GM19193 (cell line): ENCODE results near the gene FRMD4A.

Experiments used
- POLR2A ChIP-seq: IDR thresholded peaks from 4 replicates; pipeline ENCODE4 v1.6.1; 2011; ENCODE audit not compliant: insufficient read depth, insufficient read length; ENCODE audit errors: extremely low read depth

The FRMD4A gene

GRCh38 chr10:14356921-14357320 lies 26.2 kb upstream of the FRMD4A start:
- no peak for TF ChIP-seq POLR2A

- no peak for TF ChIP-seq POLR2A
Observed at GRCh38 chr10:14355750-14356149, 25.0 kb upstream of the FRMD4A start.

- TF ChIP-seq POLR2A: no peak
Observed at GRCh38 chr10:14353291-14353913, 22.7 kb upstream of the FRMD4A start.

DNA sequence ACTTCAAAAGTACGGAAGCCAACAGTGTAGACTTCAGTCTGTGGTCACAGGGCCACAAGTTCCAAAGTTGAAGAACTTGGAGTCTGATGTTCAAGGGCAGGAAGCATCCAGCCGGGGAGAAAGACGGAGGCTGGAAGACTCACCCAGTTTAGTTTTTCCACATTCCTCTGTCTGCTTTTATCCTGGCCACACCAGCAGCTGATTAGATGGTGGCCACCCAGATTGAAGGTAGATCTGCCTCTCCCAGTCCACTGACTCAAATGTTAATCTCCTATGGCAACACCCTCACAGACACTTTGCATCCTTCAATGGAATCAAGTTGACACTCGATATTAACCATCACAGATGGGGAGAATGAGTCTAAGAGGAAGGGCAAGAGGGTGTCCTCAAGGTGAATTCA lies 19.3 kb upstream of the FRMD4A start:
- TF ChIP-seq POLR2A: no peak

GRCh38 chr10:14349081-14349480 lies 18.4 kb upstream of the FRMD4A start:
- TF ChIP-seq POLR2A: no peak

DNA sequence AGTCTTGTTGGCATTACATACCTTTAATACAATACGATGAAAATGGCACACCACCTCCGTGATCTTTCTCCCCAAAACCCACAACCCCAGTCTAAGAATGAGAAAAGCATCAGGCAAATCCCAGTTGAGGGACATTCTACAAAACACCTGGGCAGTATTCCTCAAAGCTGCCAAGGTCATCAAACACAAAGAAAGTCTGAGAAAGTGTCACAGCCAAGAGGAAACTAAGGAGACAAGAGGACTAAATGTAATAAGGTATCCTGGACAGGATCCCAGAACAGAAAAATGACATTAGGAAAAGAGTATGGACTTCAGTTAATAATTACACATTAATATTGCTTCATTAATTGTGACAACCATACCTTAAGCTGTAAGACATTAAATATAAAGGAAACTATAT lies 14.5 kb upstream of the FRMD4A start:
- TF ChIP-seq POLR2A: no peak

DNA sequence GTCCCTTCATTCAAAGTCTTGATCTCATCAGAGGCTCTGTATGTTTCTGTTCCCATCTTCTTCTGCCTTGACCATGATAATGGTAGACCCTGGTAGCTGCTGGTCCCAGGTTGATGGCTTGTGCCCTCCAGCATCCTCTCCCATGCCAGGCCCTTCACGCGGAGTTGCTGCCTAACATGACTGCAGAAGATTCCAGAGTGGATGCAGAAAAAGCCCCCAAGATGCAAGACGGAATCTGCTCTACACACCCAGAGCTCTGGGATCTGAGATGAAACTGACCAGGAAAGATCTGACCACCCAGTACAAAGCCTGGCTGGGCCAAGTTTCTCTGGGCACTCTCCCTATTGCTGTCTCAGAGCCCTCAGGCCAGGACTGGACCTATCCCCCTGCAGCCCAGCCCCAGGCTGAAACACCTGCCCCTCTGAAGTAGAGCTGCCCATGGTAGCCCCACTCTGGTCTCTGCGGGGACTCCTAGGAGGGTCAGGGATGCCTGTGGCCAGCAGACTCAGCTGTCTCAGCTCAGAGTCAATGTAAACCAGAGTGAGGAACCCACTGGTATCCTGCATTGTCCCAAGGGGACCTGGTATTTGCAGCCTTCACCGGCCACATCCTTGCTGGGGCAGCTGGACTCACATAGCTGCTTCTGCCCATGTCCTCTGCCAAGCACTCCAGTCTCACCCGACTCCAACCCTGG lies 9.5 kb upstream of the FRMD4A start:
- TF ChIP-seq POLR2A: no peak

- no peak for TF ChIP-seq POLR2A
Observed at GRCh38 chr10:14336736-14337135, 6.0 kb upstream of the FRMD4A start.

DNA sequence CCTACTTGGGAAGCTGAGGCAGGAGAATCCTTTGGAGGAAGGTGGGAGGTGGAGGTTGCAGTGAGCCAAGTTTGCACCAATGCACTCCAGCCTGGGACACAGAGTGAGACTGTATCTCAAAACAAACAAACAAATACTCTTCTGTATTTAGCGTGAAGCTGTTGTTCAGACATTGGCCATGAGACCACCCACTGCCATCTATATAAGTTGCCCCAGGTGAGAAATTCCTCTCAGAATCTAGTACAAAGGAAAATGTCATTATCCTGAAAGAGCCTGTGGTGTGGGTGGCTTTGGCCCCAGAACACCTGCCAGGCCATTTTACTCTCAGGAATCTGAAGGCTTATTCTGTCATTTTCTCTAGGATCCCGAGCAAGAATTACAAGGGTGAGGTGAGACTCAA lies 4.0 kb upstream of the FRMD4A start:
- no peak for TF ChIP-seq POLR2A

- no peak for TF ChIP-seq POLR2A
Observed at GRCh38 chr10:14333606-14334005, 2.9 kb upstream of the FRMD4A start.

DNA sequence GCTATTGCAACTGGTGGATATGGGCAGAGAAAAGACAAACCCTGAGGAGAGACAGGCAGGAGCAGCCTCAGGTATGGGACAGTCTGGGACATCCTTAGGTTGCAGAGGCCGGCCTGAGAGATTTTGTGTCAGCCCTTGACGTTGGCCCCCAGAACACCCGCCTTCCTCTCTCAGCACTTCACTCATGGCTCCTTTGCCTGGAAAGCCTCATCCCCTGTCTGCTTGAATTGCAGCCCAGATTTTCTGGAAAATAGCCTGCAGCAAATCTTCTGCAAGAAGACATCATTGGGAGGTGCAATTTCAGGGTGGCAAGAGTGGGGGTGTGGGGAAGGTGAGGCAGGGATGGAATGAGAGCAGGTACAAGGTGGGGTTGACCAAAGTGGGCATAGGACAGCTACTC lies 2.2 kb upstream of the FRMD4A start:
- no peak for TF ChIP-seq POLR2A

GRCh38 chr10:14329746-14330173 lies 964 bp downstream of the FRMD4A start:
- no peak for TF ChIP-seq POLR2A

- no peak for TF ChIP-seq POLR2A
Observed at GRCh38 chr10:14328881-14329672, 1.6 kb downstream of the FRMD4A start.

- no peak for TF ChIP-seq POLR2A
Observed at GRCh38 chr10:14327527-14327926, 3.2 kb downstream of the FRMD4A start.

- TF ChIP-seq POLR2A: no peak
Observed at GRCh38 chr10:14326581-14326980, 4.1 kb downstream of the FRMD4A start.
